ENCODE results near the gene KIF13A. TPM values are rescaled to one million over a fixed set of nuclear protein-coding genes. Genes with fewer than 3 reads are reported as not detected.

KIF13A gene
- total RNA-seq, 4 donors from 2014 or later = 39.6 to 51.6 (median 43.2) TPM

DNA sequence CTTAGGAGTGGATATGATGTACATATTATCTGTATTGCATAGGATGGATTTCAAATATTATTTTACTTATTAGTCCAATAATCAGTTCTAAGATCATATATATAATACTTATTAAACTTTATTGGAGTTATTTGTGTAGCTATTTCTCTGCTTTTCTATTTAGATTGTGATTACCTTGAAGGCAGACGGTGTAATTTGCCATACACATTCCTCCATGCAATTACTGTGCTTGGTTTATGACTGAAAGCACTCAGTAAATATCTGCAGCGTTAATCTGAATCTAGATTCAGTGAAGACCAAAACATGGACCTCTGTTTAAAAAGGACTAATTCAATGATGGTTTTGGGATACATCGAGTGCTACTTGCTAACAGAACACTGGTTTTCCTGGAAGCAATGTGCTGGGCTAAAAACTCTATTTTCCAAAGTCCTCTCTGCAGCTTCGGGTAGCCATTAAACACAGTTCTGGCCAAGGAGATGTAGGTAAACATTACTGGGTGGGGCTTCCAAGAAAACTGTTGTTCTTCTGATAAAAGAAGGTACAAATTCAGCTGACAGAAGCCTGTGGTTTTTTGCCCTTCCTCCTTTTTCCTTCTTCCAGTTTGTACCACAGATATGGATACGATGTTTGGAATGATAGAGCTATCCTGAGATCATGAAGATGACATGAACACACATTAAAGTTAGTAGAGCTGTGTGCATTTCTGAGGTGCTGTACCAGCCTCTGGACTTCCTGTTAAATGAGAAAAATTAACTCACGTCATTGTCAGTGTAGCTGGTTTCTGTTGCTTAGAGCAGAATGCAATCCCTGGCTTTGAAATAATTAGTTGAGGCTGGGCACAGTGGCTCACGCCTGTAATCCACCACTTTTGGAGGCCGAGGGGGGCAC is 144.3 kb downstream of the KIF13A start:
- no peak for TF ChIP-seq POLR2A (IDR thresholded peaks at IDR 0.05)
- no peak for TF ChIP-seq CTCF (IDR thresholded peaks at IDR 0.05)
- no peak for DNase-seq
- Histone ChIP-seq H3K4me3 (no peak overlapping the region), H3K27me3 (no peaks in the 10 kb centered on the region), H3K9me3 (no peaks in the 10 kb centered on the region), H3K27ac (peak overlapping the region in 1 of 4 donors; percentile 9), H3K36me3 (peaks cover 0 to 17% (median 0%) of the 10 kb centered on the region in 3 donors), H3K4me1 (no peaks in the 10 kb centered on the region)

GRCh38 chr6:17842014-17842776 is 145.2 kb downstream of the KIF13A start:
- no peak overlapping the region for H3K4me3 ChIP-seq
- peaks cover 0 to 24% (median 0%) of the 10 kb centered on the region in 3 donors for H3K36me3 ChIP-seq
- TF ChIP-seq CTCF (IDR thresholded peaks at IDR 0.05) (no peak), POLR2A (IDR thresholded peaks at IDR 0.05) (no peak)
- no peaks in the 10 kb centered on the region for H3K27me3 ChIP-seq
- H3K4me1 ChIP-seq = no peaks in the 10 kb centered on the region
- no peaks in the 10 kb centered on the region for H3K9me3 ChIP-seq
- DNase-seq = no peak
- no peak overlapping the region for H3K27ac ChIP-seq

DNA sequence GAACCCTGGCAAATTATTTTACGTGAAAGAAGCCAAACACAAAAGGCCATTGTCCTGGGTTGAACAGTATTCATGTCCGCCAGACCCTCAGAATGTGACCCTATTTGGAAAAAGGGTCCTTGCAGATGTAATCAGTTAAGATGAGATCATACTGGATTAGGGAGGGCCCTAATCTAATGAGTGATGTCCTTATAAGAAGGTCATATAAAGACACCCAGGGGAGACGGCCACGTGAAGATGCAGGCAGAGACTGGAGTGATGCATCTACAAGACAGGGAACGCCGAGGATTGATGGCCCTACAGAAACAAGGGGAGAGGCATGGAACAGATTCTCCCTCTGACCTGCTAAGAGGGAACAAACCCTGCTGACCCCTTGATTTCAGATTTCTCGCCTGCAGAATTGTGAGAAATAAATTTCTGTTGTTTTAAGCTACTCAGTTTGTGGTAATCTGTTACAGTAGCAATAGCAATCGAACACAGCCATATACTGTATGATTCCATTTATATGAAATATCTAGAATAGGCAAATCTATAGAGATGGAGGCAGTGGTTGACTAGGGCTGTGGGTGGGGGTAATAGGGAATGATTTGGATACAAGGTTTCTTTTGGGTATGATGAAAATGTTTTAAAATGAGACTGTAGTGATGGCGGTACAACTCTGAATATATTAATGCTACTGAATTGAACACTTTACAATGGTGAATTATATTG is 147.8 kb downstream of the KIF13A start:
- TF ChIP-seq CTCF (IDR thresholded peaks at IDR 0.05) (no peak), POLR2A (IDR thresholded peaks at IDR 0.05) (no peak)
- no peak for DNase-seq
- Histone ChIP-seq H3K36me3 (peaks cover 0 to 32% (median 0%) of the 10 kb centered on the region in 3 donors), H3K27me3 (no peaks in the 10 kb centered on the region), H3K4me3 (no peak overlapping the region), H3K27ac (no peak overlapping the region), H3K9me3 (no peaks in the 10 kb centered on the region), H3K4me1 (no peaks in the 10 kb centered on the region)

DNA sequence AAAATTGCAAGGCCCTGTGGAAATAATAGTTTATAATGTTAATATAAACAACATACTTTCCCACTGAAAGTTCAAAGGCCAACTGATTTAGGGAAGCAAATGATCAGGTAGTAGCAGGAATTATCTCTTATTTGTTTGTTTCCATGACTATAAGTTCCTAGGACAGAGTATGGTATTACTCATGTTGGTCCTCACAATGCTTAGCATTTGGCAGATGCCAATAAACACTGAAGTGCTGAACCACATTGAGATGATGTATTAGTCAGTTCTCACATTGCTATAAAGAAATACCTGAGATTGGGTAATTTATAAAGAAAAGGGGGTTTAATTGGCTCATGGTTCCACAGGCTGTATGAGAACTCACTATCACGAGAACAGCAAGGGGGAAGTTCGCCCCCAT is 151.1 kb downstream of the KIF13A start:
- no peaks in the 10 kb centered on the region for H3K4me1 ChIP-seq
- TF ChIP-seq POLR2A (IDR thresholded peaks at IDR 0.05) (no peak), CTCF (IDR thresholded peaks at IDR 0.05) (no peak)
- no peak overlapping the region for H3K4me3 ChIP-seq
- no peaks in the 10 kb centered on the region for H3K9me3 ChIP-seq
- H3K27me3 ChIP-seq = no peaks in the 10 kb centered on the region
- peaks cover 0 to 47% (median 0%) of the 10 kb centered on the region in 3 donors for H3K36me3 ChIP-seq
- no peak overlapping the region for H3K27ac ChIP-seq
- DNase-seq = no peak

DNA sequence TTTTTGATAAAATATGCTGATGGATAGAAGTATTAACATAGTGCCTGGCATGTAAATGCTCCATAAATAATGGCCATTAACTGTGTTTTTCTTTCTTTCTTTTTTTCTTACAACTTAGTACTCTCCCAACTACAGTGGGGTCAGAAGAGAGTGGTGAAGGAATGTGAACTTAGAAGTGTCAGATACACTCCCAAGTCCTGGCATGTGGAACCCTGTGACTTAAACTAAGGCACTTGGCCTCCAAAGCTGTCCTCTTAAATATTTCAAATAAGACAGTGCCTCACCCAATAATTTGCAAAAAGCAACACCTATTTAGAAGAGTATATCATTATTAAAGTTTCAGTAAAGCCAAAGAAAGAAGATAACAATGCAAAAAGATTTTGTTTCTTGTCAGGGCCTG is 151.7 kb downstream of the KIF13A start:
- TF ChIP-seq CTCF (IDR thresholded peaks at IDR 0.05) (no peak), POLR2A (IDR thresholded peaks at IDR 0.05) (no peak)
- H3K27me3 ChIP-seq = no peaks in the 10 kb centered on the region
- H3K4me3 ChIP-seq = no peak overlapping the region
- H3K9me3 ChIP-seq = no peaks in the 10 kb centered on the region
- H3K4me1 ChIP-seq = no peaks in the 10 kb centered on the region
- no peak for DNase-seq
- peaks cover 0 to 52% (median 0%) of the 10 kb centered on the region in 3 donors for H3K36me3 ChIP-seq
- no peak overlapping the region for H3K27ac ChIP-seq

All from Peyer's patch (tissue), 4 donors.